IMR-90 (cell line): ENCODE measurements around the gene ZNF132. TPM values are rescaled to one million over a fixed set of nuclear protein-coding genes. Genes with fewer than 3 reads are reported as not detected.
A peak's percentile ranks its signal among the peaks of the same experiment; 100 is the strongest.

Experiments
- ATAC-seq: fragments of 200-7000 bp; cut with Tn5 transposase; 2 replicates; pipeline ENCODE4 v1.9.1; 2020; ENCODE audit warnings: low read depth, mild to moderate bottlenecking, moderate library complexity
- BruUV-seq: library from RNA; stranded (reverse); fragments of 400-500 nt; replicated peaks from 2 replicates; lab custom pipeline; 2021; lab: Mats Ljungman, UMichigan
- CTCF ChIA-PET: fragments of 300-600 bp; formaldehyde crosslinking; extraction: SDS; loops from one replicate; lab custom pipeline; 2021; ENCODE audit warnings: antibody characterized with exemption; lab: Yijun Ruan, JAX
- POLR2A ChIA-PET: fragments of 300-600 bp; sonication (Branson Sonifier 250); formaldehyde crosslinking; loops from one replicate; lab custom pipeline; 2022; ENCODE audit warnings: antibody characterized with exemption; ENCODE audit not compliant: unreplicated experiment; lab: Charles Lee
- DNase-seq: peaks from one replicate; pipeline ENCODE4 v3.0.0; 2013
- H2AFZ ChIP-seq: replicated peaks from 2 replicates; pipeline ENCODE3; 2013; ENCODE audit warnings: low read length, mild to moderate bottlenecking; ENCODE audit not compliant: poor library complexity
- H2AK5ac ChIP-seq: 2 replicates; pipeline ENCODE4 v1.6.1; 2013; ENCODE audit warnings: low read depth, low read length, inconsistent platforms
- H2AK9ac ChIP-seq: replicated peaks from 2 replicates; pipeline ENCODE3; 2013; ENCODE audit warnings: mild to moderate bottlenecking, low read depth, low read length, moderate library complexity; ENCODE audit not compliant: poor library complexity
- H2BK120ac ChIP-seq: 2 replicates; pipeline ENCODE4 v1.6.1; 2013; ENCODE audit warnings: low read depth, low read length, inconsistent platforms
- H2BK15ac ChIP-seq: 3 replicates; pipeline ENCODE4 v1.6.1; 2013; ENCODE audit warnings: low read depth, low read length, inconsistent platforms
- H2BK20ac ChIP-seq: 2 replicates; pipeline ENCODE4 v1.6.1; 2013; ENCODE audit warnings: low read depth, mild to moderate bottlenecking, inconsistent platforms, low read length, moderate library complexity
- H2BK5ac ChIP-seq: 2 replicates; pipeline ENCODE4 v1.6.1; 2013; ENCODE audit warnings: mild to moderate bottlenecking, low read depth, low read length, inconsistent platforms; ENCODE audit not compliant: poor library complexity, severe bottlenecking
- H3K14ac ChIP-seq: replicated peaks from 2 replicates; pipeline ENCODE4 v1.6.1; 2013; ENCODE audit warnings: low read depth, low read length, inconsistent platforms
- H3K18ac ChIP-seq: 2 replicates; pipeline ENCODE4 v1.6.1; 2013; ENCODE audit warnings: low read depth, low read length, control low read depth
- H3K23ac ChIP-seq: 2 replicates; pipeline ENCODE4 v1.6.1; 2013; ENCODE audit warnings: low read depth, low read length, inconsistent platforms
- H3K27ac ChIP-seq: 2 replicates; pipeline ENCODE4 v1.5.1; 2013; ENCODE audit warnings: mild to moderate bottlenecking, control low read depth, low read length; ENCODE audit not compliant: insufficient read depth
- H3K27me3 ChIP-seq: 2 replicates; pipeline ENCODE4 v1.6.1; 2013; ENCODE audit warnings: low read length; ENCODE audit not compliant: control insufficient read depth, insufficient read depth
- H3K36me3 ChIP-seq: 2 replicates; pipeline ENCODE4 v1.6.1; 2013; ENCODE audit warnings: low read length, mixed read lengths; ENCODE audit not compliant: control insufficient read depth, insufficient read depth
- H3K4ac ChIP-seq: 2 replicates; pipeline ENCODE4 v1.6.1; 2013; ENCODE audit warnings: low read depth, low read length, inconsistent platforms
- H3K4me1 ChIP-seq: 2 replicates; pipeline ENCODE4 v1.6.1; 2013; ENCODE audit warnings: low read length, mixed read lengths; ENCODE audit not compliant: control insufficient read depth, insufficient read depth
- H3K4me2 ChIP-seq: 2 replicates; pipeline ENCODE4 v1.6.1; 2013; ENCODE audit warnings: low read depth, mild to moderate bottlenecking, control low read depth, low read length, moderate library complexity
- H3K4me3 ChIP-seq: 2 replicates; pipeline ENCODE4 v1.5.1; 2013; ENCODE audit warnings: low read depth, mild to moderate bottlenecking, control low read depth, low read length, moderate library complexity; ENCODE audit not compliant: insufficient read depth
- H3K56ac ChIP-seq: 2 replicates; pipeline ENCODE4 v1.6.1; 2013; ENCODE audit warnings: low read length, inconsistent platforms; ENCODE audit not compliant: insufficient read depth; ENCODE audit errors: extremely low read depth
- H3K79me1 ChIP-seq, 2 experiments: 2 replicates each; pipeline ENCODE4 v1.6.1; 2013; ENCODE audit warnings: low read length in 2 of 2, inconsistent platforms in 1 of 2, low read depth in 1 of 2
- H3K9ac ChIP-seq: 2 replicates; pipeline ENCODE4 v1.6.1; 2013; ENCODE audit warnings: low read depth, low read length, control low read depth
- H3K9me1 ChIP-seq: 2 replicates; pipeline ENCODE4 v1.6.1; 2013; ENCODE audit warnings: low read length, inconsistent platforms; ENCODE audit not compliant: insufficient read depth
- H3K9me3 ChIP-seq: 2 replicates; pipeline ENCODE4 v1.6.1; 2013; ENCODE audit warnings: low read length; ENCODE audit not compliant: control insufficient read depth, insufficient read depth
- H4K20me1 ChIP-seq: 2 replicates; pipeline ENCODE4 v1.6.1; 2013; ENCODE audit warnings: low read length, inconsistent platforms; ENCODE audit not compliant: insufficient read depth
- H4K5ac ChIP-seq: 2 replicates; pipeline ENCODE4 v1.6.1; 2013; ENCODE audit warnings: mild to moderate bottlenecking, low read depth, low read length, control low read depth
- H4K8ac ChIP-seq, 2 experiments: 2 replicates each; pipeline ENCODE4 v1.6.1; 2013; ENCODE audit warnings: low read depth in 2 of 2, low read length in 2 of 2, control low read depth in 1 of 2, inconsistent platforms in 1 of 2
- H4K91ac ChIP-seq: 2 replicates; pipeline ENCODE4 v1.6.1; 2013; ENCODE audit warnings: low read depth, low read length, inconsistent platforms; ENCODE audit not compliant: insufficient read depth
- RCOR1 ChIP-seq: IDR thresholded peaks from 2 replicates; pipeline ENCODE4 v1.6.1; 2012; ENCODE audit warnings: mild to moderate bottlenecking, low read length, improper control_type of control experiment; ENCODE audit not compliant: insufficient replicate concordance
- WGBS, 2 experiments: methylation state at CpG; one replicate each; pipeline versions ENCODE4 v1.1.5 to v1.1.7; 2013; ENCODE audit warnings: missing lambda C conversion rate in 2 of 2; ENCODE audit not compliant: insufficient read length in 1 of 2; ENCODE audit errors: extremely low coverage in 2 of 2; 5-methylcytosine and 5-hydroxymethylcytosine counted together
- dilution Hi-C: fragments of 300-500 bp; cut with HindIII; formaldehyde crosslinking; loops from one replicate; pipeline ENCODE4 v1.14.3; 2018; ENCODE audit warnings: low sequenced_read_pairs; ENCODE audit not compliant: unreplicated experiment
- in situ Hi-C: fragments of 300-500 bp; cut with MboI; formaldehyde crosslinking; loops from 3 replicates; pipeline ENCODE4 v1.14.3; 2019; ENCODE audit warnings: low sequenced_read_pairs, inconsistent platforms, mixed read lengths
- intact Hi-C: fragments of 100-400 bp; cut with micrococcal nuclease; formaldehyde crosslinking; loops from 2 replicates; pipeline ENCODE4 v1.10.0; 2022
- polyA plus RNA-seq, 3 experiments: library from polyadenylated mRNA; depleted of rRNA; stranded (reverse); fragments of >200 nt; gene quantifications; 2 replicates each; pipeline ENCODE4 v1.2.3, GENCODE V29; 2012; ENCODE audit warnings: low replicate concordance in 1 of 3
- total RNA-seq: library from RNA; depleted of rRNA; stranded (reverse); fragments of >200 nt; gene quantifications from 2 replicates; pipeline ENCODE4 v1.2.3, GENCODE V29; 2012
- TF ChIP-seq, protein P1 (sequence below): fragments of 150-350 bp; IDR thresholded peaks from 2 replicates; pipeline ENCODE4 v1.6.1; 2017; ENCODE audit warnings: mild to moderate bottlenecking, antibody characterized with exemption, low read length, low read depth

Gene ZNF132
- total and polyA plus RNA-seq, 2 of the 4 experiments (the other 2 are of a cell fraction) = 2.4 to 13.6 TPM

DNA sequence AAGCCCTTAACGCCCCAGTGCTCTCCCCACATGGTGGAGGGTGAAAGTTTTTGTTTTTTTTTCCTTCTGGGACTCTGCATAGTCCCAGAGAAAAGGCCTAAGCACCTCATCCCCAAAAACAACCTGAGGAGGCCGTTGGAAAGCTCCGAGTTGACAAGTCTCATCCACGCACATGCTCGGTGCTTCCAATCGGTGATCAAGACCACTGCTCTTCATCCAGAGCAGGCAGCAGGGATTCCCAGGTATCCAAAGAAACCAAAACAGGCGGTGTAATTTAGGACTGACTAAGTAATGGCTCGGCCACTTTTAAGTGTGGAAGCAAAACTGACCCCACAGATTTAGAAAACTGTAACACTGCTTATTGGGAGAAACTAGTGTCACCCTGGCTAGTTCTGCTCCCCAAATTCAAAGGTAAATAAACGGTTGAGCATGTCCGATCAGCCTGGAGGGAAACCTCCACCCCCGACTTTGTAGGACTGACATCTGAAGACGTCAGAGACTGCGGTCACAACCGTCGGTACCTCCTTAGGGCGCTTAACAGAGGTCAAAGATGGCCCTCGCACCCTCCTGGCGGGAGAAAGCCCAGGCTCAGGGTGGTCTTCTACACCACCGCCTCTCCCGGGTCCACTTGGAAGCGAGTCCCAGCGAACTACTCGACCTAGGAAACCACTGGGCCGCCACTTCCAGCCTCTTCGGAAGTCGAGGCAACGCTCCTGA lies 35.2 kb upstream of the ZNF132 start:
- H3K4me1 ChIP-seq = peaks cover 19% of the 10 kb centered on the region
- ATAC-seq (no peak; the same call in 1 of the 2 replicates), DNase-seq (no peak)
- H2BK15ac ChIP-seq = peak overlapping the region; percentile 27; the same call in 1 of the 3 replicates
- H3K14ac ChIP-seq = peak overlapping the region; percentile 49
- BruUV-seq = no TSS peak
- peak overlapping the region; percentile 83 for H3K4me2 ChIP-seq
- ChIA-PET POLR2A (interaction anchor here (0.5 kb wide), 1 partner anchor 9 kb away, joined by 3 read pairs; no protein-coding TSS in a partner anchor), CTCF (no interaction called here)
- peak overlapping the region; percentile 30 for H3K23ac ChIP-seq
- no peak overlapping the region for H3K18ac ChIP-seq
- TF ChIP-seq, protein P1, sequence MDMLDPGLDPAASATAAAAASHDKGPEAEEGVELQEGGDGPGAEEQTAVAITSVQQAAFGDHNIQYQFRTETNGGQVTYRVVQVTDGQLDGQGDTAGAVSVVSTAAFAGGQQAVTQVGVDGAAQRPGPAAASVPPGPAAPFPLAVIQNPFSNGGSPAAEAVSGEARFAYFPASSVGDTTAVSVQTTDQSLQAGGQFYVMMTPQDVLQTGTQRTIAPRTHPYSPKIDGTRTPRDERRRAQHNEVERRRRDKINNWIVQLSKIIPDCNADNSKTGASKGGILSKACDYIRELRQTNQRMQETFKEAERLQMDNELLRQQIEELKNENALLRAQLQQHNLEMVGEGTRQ = 0 out of 2 replicates have a peak, but pooled peaks have one; percentile 1
- TF ChIP-seq RCOR1 = no peak
- no peak overlapping the region; the same call in 1 of the 2 replicates for H4K5ac ChIP-seq
- peak overlapping the region; percentile 43; the same call in 1 of the 2 replicates for H4K91ac ChIP-seq
- H2BK5ac ChIP-seq = peak overlapping the region; percentile 25
- peaks cover 23% of the 10 kb centered on the region for H3K36me3 ChIP-seq
- peak overlapping the region; percentile 99 for H2AFZ ChIP-seq
- WGBS, 2 experiments = 7% methylated on average over 11 of the region's 27 CpGs; no CpG with 5 or more reads in 1 of the 2 experiments
- H3K56ac ChIP-seq = peak overlapping the region; percentile 49; the same call in 1 of the 2 replicates
- H3K4me3 ChIP-seq = peak overlapping the region; percentile 57
- H2AK5ac ChIP-seq = peak overlapping the region; percentile 36; the same call in 1 of the 2 replicates
- dilution Hi-C loops = no loop called here
- peak overlapping the region; percentile 38; the same call in 1 of the 2 replicates for H2BK120ac ChIP-seq
- peak overlapping the region; percentile 80 for H3K27ac ChIP-seq
- H3K27me3 ChIP-seq = no peaks in the 10 kb centered on the region
- peak overlapping the region; percentile 74 for H3K4ac ChIP-seq
- H2AK9ac ChIP-seq = peak overlapping the region; percentile 92
- intact Hi-C loops = loop anchor here (1.0 kb wide), 1 partner anchor 8 kb away; the partner anchor contains the start of gene ZNF324
- peak overlapping the region; percentile 17 for H3K9ac ChIP-seq
- H4K8ac ChIP-seq = peak overlapping the region; percentile 39 to 82; a peak in 2 of 4 replicates
- peaks cover 17% of the 10 kb centered on the region; the same call in 1 of the 2 replicates for H4K20me1 ChIP-seq
- no peaks in the 10 kb centered on the region for H3K9me3 ChIP-seq
- in situ Hi-C loops = no loop called here
- peak overlapping the region; percentile 6; the same call in 1 of the 2 replicates for H2BK20ac ChIP-seq
- peaks cover 31% of the 10 kb centered on the region for H3K9me1 ChIP-seq
- H3K79me1 ChIP-seq = peaks cover 6 to 42% of the 10 kb centered on the region in 2 experiments; a peak in 3 of 4 replicates
